Measurements from ENCODE around the gene NEGR1.

NEGR1 gene

DNA sequence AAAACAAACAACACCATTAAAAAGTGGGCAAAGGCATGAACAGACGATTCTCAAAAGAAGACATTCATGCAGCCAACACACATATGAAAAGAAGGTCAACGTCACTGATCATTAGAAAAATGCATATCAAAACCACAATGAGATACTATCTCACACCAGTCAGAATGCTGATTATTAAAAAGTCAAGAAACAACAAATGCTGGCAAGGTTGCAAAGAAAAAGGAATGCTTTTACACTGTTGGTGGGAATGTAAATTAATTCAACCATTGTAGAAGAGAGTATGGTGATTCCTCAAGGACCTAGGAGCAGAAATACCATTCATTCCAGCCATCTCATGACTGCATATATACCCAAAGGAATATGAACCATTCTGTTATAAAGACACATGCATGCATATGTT lies 419.6 kb downstream of the NEGR1 start:
- no peak for TF ChIP-seq EZH2phosphoT487 (IDR thresholded peaks at IDR 0.05; ENCODE audit: borderline replicate concordance)
- TF ChIP-seq, protein P1, sequence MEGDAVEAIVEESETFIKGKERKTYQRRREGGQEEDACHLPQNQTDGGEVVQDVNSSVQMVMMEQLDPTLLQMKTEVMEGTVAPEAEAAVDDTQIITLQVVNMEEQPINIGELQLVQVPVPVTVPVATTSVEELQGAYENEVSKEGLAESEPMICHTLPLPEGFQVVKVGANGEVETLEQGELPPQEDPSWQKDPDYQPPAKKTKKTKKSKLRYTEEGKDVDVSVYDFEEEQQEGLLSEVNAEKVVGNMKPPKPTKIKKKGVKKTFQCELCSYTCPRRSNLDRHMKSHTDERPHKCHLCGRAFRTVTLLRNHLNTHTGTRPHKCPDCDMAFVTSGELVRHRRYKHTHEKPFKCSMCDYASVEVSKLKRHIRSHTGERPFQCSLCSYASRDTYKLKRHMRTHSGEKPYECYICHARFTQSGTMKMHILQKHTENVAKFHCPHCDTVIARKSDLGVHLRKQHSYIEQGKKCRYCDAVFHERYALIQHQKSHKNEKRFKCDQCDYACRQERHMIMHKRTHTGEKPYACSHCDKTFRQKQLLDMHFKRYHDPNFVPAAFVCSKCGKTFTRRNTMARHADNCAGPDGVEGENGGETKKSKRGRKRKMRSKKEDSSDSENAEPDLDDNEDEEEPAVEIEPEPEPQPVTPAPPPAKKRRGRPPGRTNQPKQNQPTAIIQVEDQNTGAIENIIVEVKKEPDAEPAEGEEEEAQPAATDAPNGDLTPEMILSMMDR (conservative IDR thresholded peaks at IDR 0.05; ENCODE audit: low read length): no peak
- H3F3A ChIP-seq (ENCODE audit: low read depth): no peaks in the 10 kb centered on the region
- no peaks in the 10 kb centered on the region for H3K36me3 ChIP-seq (ENCODE audit: insufficient read depth, low read length)
- no peaks in the 10 kb centered on the region for H3K27me3 ChIP-seq (ENCODE audit: insufficient read depth, low read length, poor library complexity, severe bottlenecking)
- H3K4me1 ChIP-seq (ENCODE audit: insufficient read depth, low read length, poor library complexity, severe bottlenecking): peaks cover 29% of the 10 kb centered on the region
- no peak overlapping the region for H3K4me2 ChIP-seq (ENCODE audit: low read depth, low read length, poor library complexity, severe bottlenecking)
- no peak overlapping the region for H3K9ac ChIP-seq (ENCODE audit: low read depth, low read length, poor library complexity, severe bottlenecking)
- H3K4me3 ChIP-seq (ENCODE audit: low read length, poor library complexity, severe bottlenecking): no peak overlapping the region
- no peak overlapping the region for H2AFZ ChIP-seq (ENCODE audit: low read length)
- H4K20me1 ChIP-seq (ENCODE audit: insufficient read depth, low read length, poor library complexity, severe bottlenecking): no peaks in the 10 kb centered on the region
- H3K9me2 ChIP-seq (replicated peaks; ENCODE audit: low read depth, low read length): no peaks in the 10 kb centered on the region
- no peaks in the 10 kb centered on the region for H3K9me3 ChIP-seq (ENCODE audit: insufficient read depth, low read depth, low read length)
- no peaks in the 10 kb centered on the region for H3K79me2 ChIP-seq (ENCODE audit: insufficient read depth, low read length)

DNA sequence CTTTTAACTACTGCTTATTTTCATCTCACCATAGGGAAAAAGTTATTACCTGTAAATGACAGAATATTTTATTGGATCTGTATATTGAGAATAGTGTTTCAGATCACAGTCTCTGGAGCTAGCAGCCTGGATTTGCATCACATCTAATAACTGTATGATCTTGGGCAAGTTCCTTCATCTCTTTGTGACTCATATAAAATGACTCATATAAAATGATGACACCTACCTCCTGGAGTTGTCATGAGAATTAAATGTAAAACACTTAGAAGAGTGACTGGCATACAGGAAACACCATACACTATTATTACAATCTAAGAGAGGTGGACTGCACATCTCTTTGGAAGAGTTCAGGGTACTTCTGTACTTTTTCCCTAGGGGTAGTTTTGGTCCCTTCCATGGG lies 421.3 kb downstream of the NEGR1 start:
- Histone ChIP-seq H2AFZ (ENCODE audit: low read length) (no peak overlapping the region), H3K27me3 (ENCODE audit: insufficient read depth, low read length, poor library complexity, severe bottlenecking) (no peaks in the 10 kb centered on the region), H3K4me2 (ENCODE audit: low read depth, low read length, poor library complexity, severe bottlenecking) (no peak overlapping the region), H3F3A (ENCODE audit: low read depth) (no peaks in the 10 kb centered on the region), H3K4me1 (ENCODE audit: insufficient read depth, low read length, poor library complexity, severe bottlenecking) (peaks cover 28% of the 10 kb centered on the region), H3K9ac (ENCODE audit: low read depth, low read length, poor library complexity, severe bottlenecking) (no peak overlapping the region), H3K79me2 (ENCODE audit: insufficient read depth, low read length) (no peaks in the 10 kb centered on the region), H3K9me3 (ENCODE audit: insufficient read depth, low read depth, low read length) (no peaks in the 10 kb centered on the region), H3K9me2 (replicated peaks; ENCODE audit: low read depth, low read length) (no peaks in the 10 kb centered on the region), H4K20me1 (ENCODE audit: insufficient read depth, low read length, poor library complexity, severe bottlenecking) (no peaks in the 10 kb centered on the region), H3K4me3 (ENCODE audit: low read length, poor library complexity, severe bottlenecking) (no peak overlapping the region), H3K36me3 (ENCODE audit: insufficient read depth, low read length) (no peaks in the 10 kb centered on the region)
- TF ChIP-seq, protein P1 (conservative IDR thresholded peaks at IDR 0.05; ENCODE audit: low read length): no peak
- TF ChIP-seq EZH2phosphoT487 (IDR thresholded peaks at IDR 0.05; ENCODE audit: borderline replicate concordance): no peak

GRCh38 chr1:71859806-71860205 lies 422.5 kb downstream of the NEGR1 start:
- H3K27me3 ChIP-seq (ENCODE audit: insufficient read depth, low read length, poor library complexity, severe bottlenecking): no peaks in the 10 kb centered on the region
- no peak overlapping the region for H3K9ac ChIP-seq (ENCODE audit: low read depth, low read length, poor library complexity, severe bottlenecking)
- no peak overlapping the region for H2AFZ ChIP-seq (ENCODE audit: low read length)
- H3K4me1 ChIP-seq (ENCODE audit: insufficient read depth, low read length, poor library complexity, severe bottlenecking): peaks cover 25% of the 10 kb centered on the region
- H3K4me2 ChIP-seq (ENCODE audit: low read depth, low read length, poor library complexity, severe bottlenecking): no peak overlapping the region
- no peaks in the 10 kb centered on the region for H3K36me3 ChIP-seq (ENCODE audit: insufficient read depth, low read length)
- no peaks in the 10 kb centered on the region for H3K9me2 ChIP-seq (replicated peaks; ENCODE audit: low read depth, low read length)
- no peaks in the 10 kb centered on the region for H3F3A ChIP-seq (ENCODE audit: low read depth)
- TF ChIP-seq EZH2phosphoT487 (IDR thresholded peaks at IDR 0.05; ENCODE audit: borderline replicate concordance): no peak
- TF ChIP-seq, protein P1 (conservative IDR thresholded peaks at IDR 0.05; ENCODE audit: low read length): no peak
- H3K9me3 ChIP-seq (ENCODE audit: insufficient read depth, low read depth, low read length): no peaks in the 10 kb centered on the region
- no peaks in the 10 kb centered on the region for H4K20me1 ChIP-seq (ENCODE audit: insufficient read depth, low read length, poor library complexity, severe bottlenecking)
- no peak overlapping the region for H3K4me3 ChIP-seq (ENCODE audit: low read length, poor library complexity, severe bottlenecking)
- no peaks in the 10 kb centered on the region for H3K79me2 ChIP-seq (ENCODE audit: insufficient read depth, low read length)

Data from Loucy (cell line).